Uterus (tissue), 4 donors: ENCODE results near the gene SAPCD1. TPM values are rescaled to one million over a fixed set of nuclear protein-coding genes. Genes with fewer than 3 reads are reported as not detected.

Experiments
- DNase-seq, 2 donors: peaks; one replicate each; pipeline ENCODE4 v3.0.0-alpha.2; 2019 to 2020
- H3K27ac ChIP-seq, 2 donors: fragments of 200-600 bp; sonication (generic); 1 replicate in 1 of 2; 2 replicates in 1 of 2; pipeline ENCODE4 v1.5.1; 2016 to 2018
- H3K27me3 ChIP-seq, 2 donors: fragments of 200-600 bp; sonication (generic); one replicate each; pipeline ENCODE4 v1.5.1; 2018 to 2019; ENCODE audit warnings: control low read depth in 1 of 2
- H3K36me3 ChIP-seq, 2 donors: fragments of 200-600 bp; sonication (generic); one replicate each; pipeline ENCODE4 v1.5.1; 2019; ENCODE audit warnings: control low read depth in 1 of 2
- H3K4me1 ChIP-seq, 2 donors: fragments of 200-600 bp; sonication (generic); one replicate each; pipeline ENCODE4 v1.5.1; 2018 to 2019; ENCODE audit warnings: control low read depth in 1 of 2
- H3K4me3 ChIP-seq, 2 donors: fragments of 200-600 bp; sonication (generic); 1 replicate in 1 of 2; 2 replicates in 1 of 2; pipeline ENCODE4 v1.5.1; 2018 to 2019; ENCODE audit warnings: mild to moderate bottlenecking in 1 of 2
- H3K9me3 ChIP-seq, 2 donors: fragments of 200-600 bp; sonication (generic); one replicate each; pipeline ENCODE4 v1.5.1; 2019; ENCODE audit warnings: control low read depth in 1 of 2
- POLR2A ChIP-seq, 2 donors: fragments of 450-650 bp; IDR thresholded peaks; one replicate each; pipeline ENCODE4 v1.6.1; 2016; ENCODE audit warnings: antibody characterized with exemption in 2 of 2, mild to moderate bottlenecking in 1 of 2, moderate library complexity in 1 of 2
- intact Hi-C: fragments of 100-400 bp; cut with DNase I; formaldehyde crosslinking; loops from one replicate; pipeline ENCODE4 v1.15.1; 2023; ENCODE audit warnings: low total_unique reads
- total RNA-seq, 4 donors: library from RNA; depleted of rRNA in 3 of 4; stranded (reverse); fragments of >200 nt in 3 of 4; gene quantifications; one replicate each; pipeline versions ENCODE4 v1.1.0 to v1.2.4, GENCODE V29; 2014 to 2023
- TF ChIP-seq, protein P1 (sequence below), 4 experiments: fragments of 200-600 bp in 2 of 4; fragments of 450-650 bp in 2 of 4; sonication (generic) in 2 of 4; IDR thresholded peaks; one replicate each; pipeline ENCODE4 v1.5.1; 2016 to 2019; ENCODE audit warnings: antibody characterized with exemption in 4 of 4, mild to moderate bottlenecking in 2 of 4, moderate library complexity in 1 of 4
- donor health status: DM: yes; HTN: yes; CAD: no.

The SAPCD1 gene
- total RNA-seq, 4 donors from 2014 or later: 1.7 to 4.4 TPM; not detected in 2

DNA sequence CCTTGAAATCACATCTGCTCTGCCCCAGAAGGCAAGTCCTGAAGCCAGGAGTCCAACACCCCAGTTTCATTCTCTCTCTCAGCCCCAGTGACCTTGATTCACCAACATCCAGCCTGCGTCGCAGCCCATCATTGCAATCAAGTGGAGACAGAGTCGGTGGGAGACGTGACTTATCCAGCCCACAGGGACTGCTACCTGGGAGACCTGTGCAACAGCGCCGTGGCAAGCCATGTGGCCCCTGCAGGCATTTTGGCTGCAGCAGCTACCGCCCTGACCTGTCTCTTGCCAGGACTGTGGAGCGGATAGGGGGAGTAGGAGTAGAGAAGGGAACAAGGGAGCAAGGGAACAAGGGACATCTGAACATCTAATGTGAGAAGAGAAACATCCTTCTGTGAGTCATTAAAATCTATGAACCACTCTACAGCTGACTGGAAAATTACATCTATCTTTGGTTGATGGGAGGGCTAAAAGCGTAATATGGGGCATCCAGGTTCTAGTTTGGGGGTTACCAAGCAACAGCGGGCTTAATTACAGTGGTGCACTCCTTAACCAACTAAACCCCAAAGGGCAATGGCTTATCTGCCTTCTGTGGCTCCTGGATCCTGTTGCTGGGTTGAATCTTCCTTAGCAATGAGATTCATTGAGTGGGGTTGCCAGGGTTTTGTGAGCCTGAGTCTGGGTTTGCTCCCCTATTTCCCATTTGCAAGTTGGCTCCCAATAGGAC, 44.8 kb upstream of the SAPCD1 start:
- Histone ChIP-seq H3K9me3 (no peaks in the 10 kb centered on the region), H3K4me3 (no peak overlapping the region), H3K4me1 (no peaks in the 10 kb centered on the region), H3K27me3 (no peaks in the 10 kb centered on the region), H3K27ac (no peak overlapping the region), H3K36me3 (no peaks in the 10 kb centered on the region)
- TF ChIP-seq, protein P1, sequence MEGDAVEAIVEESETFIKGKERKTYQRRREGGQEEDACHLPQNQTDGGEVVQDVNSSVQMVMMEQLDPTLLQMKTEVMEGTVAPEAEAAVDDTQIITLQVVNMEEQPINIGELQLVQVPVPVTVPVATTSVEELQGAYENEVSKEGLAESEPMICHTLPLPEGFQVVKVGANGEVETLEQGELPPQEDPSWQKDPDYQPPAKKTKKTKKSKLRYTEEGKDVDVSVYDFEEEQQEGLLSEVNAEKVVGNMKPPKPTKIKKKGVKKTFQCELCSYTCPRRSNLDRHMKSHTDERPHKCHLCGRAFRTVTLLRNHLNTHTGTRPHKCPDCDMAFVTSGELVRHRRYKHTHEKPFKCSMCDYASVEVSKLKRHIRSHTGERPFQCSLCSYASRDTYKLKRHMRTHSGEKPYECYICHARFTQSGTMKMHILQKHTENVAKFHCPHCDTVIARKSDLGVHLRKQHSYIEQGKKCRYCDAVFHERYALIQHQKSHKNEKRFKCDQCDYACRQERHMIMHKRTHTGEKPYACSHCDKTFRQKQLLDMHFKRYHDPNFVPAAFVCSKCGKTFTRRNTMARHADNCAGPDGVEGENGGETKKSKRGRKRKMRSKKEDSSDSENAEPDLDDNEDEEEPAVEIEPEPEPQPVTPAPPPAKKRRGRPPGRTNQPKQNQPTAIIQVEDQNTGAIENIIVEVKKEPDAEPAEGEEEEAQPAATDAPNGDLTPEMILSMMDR (IDR thresholded peaks at IDR 0.05): no peak
- no peak for TF ChIP-seq POLR2A (IDR thresholded peaks at IDR 0.05)
- no peak for DNase-seq
- intact Hi-C loops: no loop called here

DNA sequence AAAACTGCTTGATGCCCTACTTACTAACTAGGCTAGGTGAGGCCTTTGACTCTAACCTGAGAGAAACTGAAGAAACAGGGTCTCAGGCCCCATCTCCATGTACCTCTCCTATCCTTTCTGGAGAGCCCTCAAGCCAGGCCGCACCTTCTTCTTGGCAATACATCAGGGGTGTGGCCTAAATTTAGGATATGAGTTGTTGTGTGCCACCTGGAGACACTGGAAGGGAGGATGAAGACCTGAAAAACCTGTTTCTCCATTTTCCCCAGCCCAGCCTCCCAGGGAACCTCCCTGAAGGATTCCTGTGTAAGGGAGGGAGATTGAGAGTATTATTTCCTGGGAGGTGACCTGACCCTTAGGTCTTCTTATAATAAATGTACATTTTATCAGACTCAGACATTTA, 44.2 kb upstream of the SAPCD1 start:
- intact Hi-C loops: no loop called here

GRCh38 chr6:31719001-31719400, 43.5 kb upstream of the SAPCD1 start:
- Histone ChIP-seq H3K4me3 (no peak overlapping the region), H3K27me3 (no peaks in the 10 kb centered on the region), H3K27ac (no peak overlapping the region), H3K9me3 (no peaks in the 10 kb centered on the region), H3K4me1 (no peaks in the 10 kb centered on the region), H3K36me3 (no peaks in the 10 kb centered on the region)
- intact Hi-C loops: no loop called here
- DNase-seq: no peak
- TF ChIP-seq POLR2A (IDR thresholded peaks at IDR 0.05): no peak
- TF ChIP-seq, protein P1 (IDR thresholded peaks at IDR 0.05): no peak

More for the DNA sequence above, 44.2 kb upstream of the SAPCD1 start:
- Histone ChIP-seq H3K27me3 (no peaks in the 10 kb centered on the region), H3K4me3 (no peak overlapping the region), H3K27ac (no peak overlapping the region), H3K4me1 (no peaks in the 10 kb centered on the region), H3K36me3 (no peaks in the 10 kb centered on the region), H3K9me3 (no peaks in the 10 kb centered on the region)
- TF ChIP-seq, protein P1 (IDR thresholded peaks at IDR 0.05): no peak
- TF ChIP-seq POLR2A (IDR thresholded peaks at IDR 0.05): no peak
- no peak for DNase-seq

GRCh38 chr6:31720196-31720770, 42.2 kb upstream of the SAPCD1 start:
- Histone ChIP-seq H3K4me1 (no peaks in the 10 kb centered on the region), H3K4me3 (no peak overlapping the region), H3K36me3 (no peaks in the 10 kb centered on the region), H3K27me3 (no peaks in the 10 kb centered on the region), H3K9me3 (no peaks in the 10 kb centered on the region), H3K27ac (no peak overlapping the region)
- no peak for DNase-seq
- TF ChIP-seq POLR2A (IDR thresholded peaks at IDR 0.05): no peak
- TF ChIP-seq, protein P1 (IDR thresholded peaks at IDR 0.05): no peak
- intact Hi-C loops: no loop called here

DNA sequence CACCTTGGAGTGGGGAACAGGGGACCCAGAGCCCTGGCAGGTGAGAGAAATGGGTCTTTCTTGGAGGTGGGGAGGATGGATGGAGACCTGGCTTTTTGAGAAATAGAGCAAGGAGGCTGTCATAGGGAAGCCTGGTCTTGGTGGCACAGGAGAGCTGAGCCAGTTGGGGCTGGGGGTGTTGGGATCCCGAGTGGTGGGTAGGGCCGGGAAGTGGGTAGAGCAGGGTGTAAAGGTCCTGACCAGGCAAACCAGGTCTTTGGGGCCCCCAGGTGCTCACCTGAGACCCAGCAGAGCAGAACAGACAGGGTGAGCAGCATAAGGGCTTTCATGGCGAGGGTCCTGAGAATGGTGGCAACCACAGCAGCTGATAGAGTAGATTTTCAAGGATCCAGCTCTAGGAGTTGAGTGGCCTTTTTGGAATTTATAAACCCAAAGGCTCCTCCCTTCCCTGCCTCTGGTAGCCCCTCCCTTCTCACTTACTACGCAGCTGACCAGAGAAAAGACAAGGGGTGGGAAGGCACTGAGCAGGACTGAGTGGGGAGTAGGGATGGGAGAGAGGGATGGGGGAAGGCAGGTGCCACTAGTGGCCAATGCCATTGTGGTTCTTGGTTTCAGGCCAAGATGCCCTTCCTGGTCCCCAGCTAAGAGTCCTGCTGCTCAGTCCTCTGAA, 41.0 kb upstream of the SAPCD1 start, which contains the start of gene LY6G6C:
TSS of gene LY6G6C (minus strand) at position 396 of the 670 bp plus-strand sequence. CDS start at position 329, 67 bp downstream.
- H3K4me1 ChIP-seq: no peaks in the 10 kb centered on the region
- no peak within 1 kb of the TSS for H3K27ac ChIP-seq
- intact Hi-C loops: no loop called here
- no peaks in the 10 kb centered on the region for H3K9me3 ChIP-seq
- no peaks in the 10 kb centered on the region for H3K36me3 ChIP-seq
- no peak for DNase-seq
- no peaks in the 10 kb centered on the region for H3K27me3 ChIP-seq
- TF ChIP-seq, protein P1 (IDR thresholded peaks at IDR 0.05): no peak
- no peak for TF ChIP-seq POLR2A (IDR thresholded peaks at IDR 0.05)
- no peak within 1 kb of the TSS for H3K4me3 ChIP-seq
